Measurements from ENCODE around the gene SPNS1.

DNA sequence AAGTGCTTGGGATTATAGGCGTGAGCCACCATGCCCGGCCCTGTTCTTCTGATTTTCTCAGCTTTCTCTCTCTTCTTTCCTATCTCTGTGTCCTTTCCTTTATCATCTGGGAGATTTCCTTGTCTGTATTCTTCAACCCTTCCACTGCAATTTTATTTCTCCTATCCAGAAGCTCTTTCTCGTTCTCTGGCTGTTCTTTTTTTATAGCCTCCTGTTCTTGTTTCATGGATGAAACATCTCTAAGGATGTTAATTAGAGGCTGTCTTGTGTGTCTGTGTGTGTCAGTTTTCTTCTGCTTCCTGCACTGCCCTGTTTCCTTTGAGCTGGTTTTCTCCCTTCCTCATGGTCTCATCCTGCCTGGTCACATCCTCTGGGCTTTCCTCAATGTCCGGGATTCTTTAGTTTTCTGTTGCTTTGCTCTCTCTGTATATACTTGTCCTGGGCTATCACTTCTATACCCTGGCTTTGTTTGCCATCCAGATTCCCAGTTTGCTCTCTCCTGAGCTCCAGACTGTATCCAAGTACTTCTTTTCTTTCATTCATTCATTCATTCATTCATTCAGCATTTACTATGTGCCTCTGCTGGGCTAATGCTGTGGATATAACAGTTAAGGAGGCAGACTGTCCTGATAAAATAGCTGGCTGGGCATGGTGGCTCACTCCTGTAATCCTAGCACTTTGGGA, 12.7 kb downstream of the SPNS1 start:
- TF ChIP-seq, protein P1, sequence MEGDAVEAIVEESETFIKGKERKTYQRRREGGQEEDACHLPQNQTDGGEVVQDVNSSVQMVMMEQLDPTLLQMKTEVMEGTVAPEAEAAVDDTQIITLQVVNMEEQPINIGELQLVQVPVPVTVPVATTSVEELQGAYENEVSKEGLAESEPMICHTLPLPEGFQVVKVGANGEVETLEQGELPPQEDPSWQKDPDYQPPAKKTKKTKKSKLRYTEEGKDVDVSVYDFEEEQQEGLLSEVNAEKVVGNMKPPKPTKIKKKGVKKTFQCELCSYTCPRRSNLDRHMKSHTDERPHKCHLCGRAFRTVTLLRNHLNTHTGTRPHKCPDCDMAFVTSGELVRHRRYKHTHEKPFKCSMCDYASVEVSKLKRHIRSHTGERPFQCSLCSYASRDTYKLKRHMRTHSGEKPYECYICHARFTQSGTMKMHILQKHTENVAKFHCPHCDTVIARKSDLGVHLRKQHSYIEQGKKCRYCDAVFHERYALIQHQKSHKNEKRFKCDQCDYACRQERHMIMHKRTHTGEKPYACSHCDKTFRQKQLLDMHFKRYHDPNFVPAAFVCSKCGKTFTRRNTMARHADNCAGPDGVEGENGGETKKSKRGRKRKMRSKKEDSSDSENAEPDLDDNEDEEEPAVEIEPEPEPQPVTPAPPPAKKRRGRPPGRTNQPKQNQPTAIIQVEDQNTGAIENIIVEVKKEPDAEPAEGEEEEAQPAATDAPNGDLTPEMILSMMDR (IDR thresholded peaks at IDR 0.05), result no peak
- TF ChIP-seq POLR2A (IDR thresholded peaks at IDR 0.05), result no peak

Measured in testis (tissue), 2 donors.